SK-N-SH (cell line): ENCODE measurements around the gene CDR2. TPM values are rescaled to one million over a fixed set of nuclear protein-coding genes. Genes with fewer than 3 reads are reported as not detected.

Source experiments
- CTCF ChIA-PET: fragments of 300-600, 350-600 bp; formaldehyde crosslinking; extraction: SDS; loops from one replicate; lab custom pipeline; 2021; lab: Yijun Ruan, JAX
- POLR2A ChIA-PET: fragments of 350-600 bp; sonication (Branson Sonifier 250); formaldehyde crosslinking; extraction: SDS; loops from one replicate; lab custom pipeline; 2020; ENCODE audit warnings: antibody characterized with exemption, inconsistent platforms; lab: Yijun Ruan, JAX
- DNase-seq: peaks from one replicate; pipeline ENCODE4 v3.0.0; 2012
- H2AFZ ChIP-seq: fragments of 200-600 bp; sonication (generic); 2 replicates; pipeline ENCODE4 v1.8.1; 2016; ENCODE audit warnings: antibody characterized with exemption, mild to moderate bottlenecking, low read depth
- H3F3A ChIP-seq: fragments of 200-600 bp; sonication (generic); replicated peaks from 2 replicates; pipeline ENCODE3; 2016; ENCODE audit warnings: antibody characterized with exemption, mild to moderate bottlenecking; ENCODE audit not compliant: insufficient read depth
- H3K27ac ChIP-seq, 2 experiments: fragments of 200-500 bp in 1 of 2; fragments of 200-600 bp in 1 of 2; sonication (Bioruptor generic) in 1 of 2; sonication (generic), shearing (Covaris generic) in 1 of 2; 2 replicates each; pipeline versions ENCODE4 v1.5.1 to v1.6.1; 2014 to 2016; ENCODE audit warnings: low read depth in 2 of 2, inconsistent platforms in 1 of 2, low read length in 1 of 2, mild to moderate bottlenecking in 1 of 2, mixed read lengths in 1 of 2
- H3K27me3 ChIP-seq: fragments of 200-600 bp; sonication (generic), shearing (Covaris generic); 2 replicates; pipeline ENCODE4 v1.6.1; 2016; ENCODE audit warnings: mixed run types; ENCODE audit not compliant: insufficient read depth
- H3K36me3 ChIP-seq, 2 experiments: fragments of 200-500 bp in 1 of 2; fragments of 200-600 bp in 1 of 2; sonication (Bioruptor generic) in 1 of 2; sonication (generic) in 1 of 2; replicated peaks in 1 of 2; 2 replicates each; pipeline versions ENCODE3 to v1.5.1; 2014 to 2016; ENCODE audit warnings: low read length in 1 of 2, mild to moderate bottlenecking in 1 of 2; ENCODE audit not compliant: insufficient read depth in 2 of 2, control insufficient read depth in 1 of 2
- H3K4me1 ChIP-seq, 2 experiments: fragments of 200-500 bp in 1 of 2; fragments of 200-600 bp in 1 of 2; sonication (Bioruptor generic) in 1 of 2; sonication (generic), shearing (Covaris generic) in 1 of 2; 2 replicates each; pipeline versions ENCODE4 v1.5.1 to v1.6.1; 2014 to 2016; ENCODE audit warnings: low read depth in 1 of 2, low read length in 1 of 2, mixed run types in 1 of 2; ENCODE audit not compliant: insufficient read depth in 2 of 2, control insufficient read depth in 1 of 2
- H3K4me2 ChIP-seq: fragments of 200-600 bp; sonication (generic), shearing (Covaris generic); 2 replicates; pipeline ENCODE4 v1.6.1; 2017; ENCODE audit warnings: mixed run types
- H3K4me3 ChIP-seq, 2 experiments: fragments of 200-500 bp in 1 of 2; fragments of 200-600 bp in 1 of 2; sonication (Bioruptor generic) in 1 of 2; sonication (generic), shearing (Covaris generic) in 1 of 2; 2 replicates each; pipeline versions ENCODE4 v1.5.1 to v1.8.1; 2014 to 2016; ENCODE audit warnings: low read depth in 2 of 2, inconsistent platforms in 1 of 2, low read length in 1 of 2, mild to moderate bottlenecking in 1 of 2, mixed read lengths in 1 of 2, moderate library complexity in 1 of 2
- H3K79me2 ChIP-seq: fragments of 200-600 bp; sonication (generic); 2 replicates; pipeline ENCODE4 v1.8.1; 2017; ENCODE audit warnings: mild to moderate bottlenecking; ENCODE audit not compliant: insufficient read depth
- H3K9ac ChIP-seq: fragments of 200-600 bp; sonication (generic); 2 replicates; pipeline ENCODE4 v1.6.1; 2017; ENCODE audit warnings: mixed run types
- H3K9me2 ChIP-seq: fragments of 200-600 bp; sonication (generic); 2 replicates; pipeline ENCODE4 v1.6.1; 2017; ENCODE audit warnings: mixed run types
- H3K9me3 ChIP-seq: fragments of 200-600 bp; sonication (generic); 2 replicates; pipeline ENCODE4 v1.6.1; 2017; ENCODE audit warnings: mixed run types, mild to moderate bottlenecking, moderate library complexity
- H4K20me1 ChIP-seq: fragments of 200-600 bp; sonication (generic); 2 replicates; pipeline ENCODE4 v1.6.1; 2017; ENCODE audit warnings: mild to moderate bottlenecking, mixed run types; ENCODE audit not compliant: insufficient read depth
- EP300 ChIP-seq, 2 experiments: IDR thresholded peaks; 2 replicates each; pipeline versions ENCODE4 v1.4.0 to v1.6.1; 2012; ENCODE audit warnings: borderline replicate concordance in 1 of 2, low read depth in 1 of 2, low read length in 1 of 2
- EZH2phosphoT487 ChIP-seq: fragments of 200-600 bp; sonication (generic); IDR thresholded peaks from 2 replicates; pipeline ENCODE4 v1.6.1; 2017; ENCODE audit warnings: low read depth, mixed run types, mild to moderate bottlenecking, antibody characterized with exemption, moderate library complexity, borderline replicate concordance
- FOSL2 ChIP-seq: IDR thresholded peaks from 2 replicates; pipeline ENCODE4 v1.4.0; 2012; ENCODE audit warnings: low read depth, mild to moderate bottlenecking, moderate library complexity, borderline replicate concordance
- FOXM1 ChIP-seq: IDR thresholded peaks from 2 replicates; pipeline ENCODE4 v1.4.0; 2012; ENCODE audit warnings: low read depth, mild to moderate bottlenecking
- JUND ChIP-seq: IDR thresholded peaks from 2 replicates; pipeline ENCODE4 v1.4.0; 2012
- MEF2A ChIP-seq: IDR thresholded peaks from 2 replicates; pipeline ENCODE4 v1.4.0; 2012; ENCODE audit warnings: low read depth, borderline replicate concordance
- MXI1 ChIP-seq: IDR thresholded peaks from 2 replicates; pipeline ENCODE4 v1.6.1; 2012; ENCODE audit warnings: mild to moderate bottlenecking, low read depth, low read length, improper control_type of control experiment
- NFIC ChIP-seq: IDR thresholded peaks from 2 replicates; pipeline ENCODE4 v1.4.0; 2012; ENCODE audit warnings: borderline replicate concordance
- NRF1 ChIP-seq: IDR thresholded peaks from 2 replicates; pipeline ENCODE4 v1.6.1; 2012; ENCODE audit warnings: low read depth, mild to moderate bottlenecking, low read length
- POLR2AphosphoS5 ChIP-seq: IDR thresholded peaks from 2 replicates; pipeline ENCODE4 v1.6.1; 2012; ENCODE audit warnings: low read depth, low read length
- RAD21 ChIP-seq: IDR thresholded peaks from 2 replicates; pipeline ENCODE4 v1.6.1; 2012; ENCODE audit warnings: mild to moderate bottlenecking, low read length
- SMC3 ChIP-seq: IDR thresholded peaks from 2 replicates; pipeline ENCODE4 v1.6.1; 2012; ENCODE audit warnings: low read depth, low read length, improper control_type of control experiment
- TAF1 ChIP-seq: IDR thresholded peaks from 2 replicates; pipeline ENCODE4 v1.6.1; 2012; ENCODE audit warnings: low read depth, mild to moderate bottlenecking, low read length, moderate library complexity, borderline replicate concordance
- TCF12 ChIP-seq: IDR thresholded peaks from 2 replicates; pipeline ENCODE4 v1.4.0; 2012
- WGBS: methylation state at CpG from one replicate; pipeline ENCODE4 v1.1.6; 2017; ENCODE audit warnings: low lambda C conversion rate; 5-methylcytosine and 5-hydroxymethylcytosine counted together
- polyA plus RNA-seq, 3 experiments: library from polyadenylated mRNA; depleted of rRNA; stranded (reverse); fragments of >200 nt; gene quantifications; 2 replicates each; pipeline ENCODE4 v1.2.3, GENCODE V29; 2012
- TF ChIP-seq, protein P1 (sequence below): IDR thresholded peaks from 2 replicates; pipeline ENCODE4 v1.4.0; 2012; ENCODE audit warnings: low read depth, borderline replicate concordance
- TF ChIP-seq, protein P2 (sequence below): fragments of 200-600 bp; sonication (generic); IDR thresholded peaks from 2 replicates; pipeline ENCODE4 v1.6.1; 2017; ENCODE audit warnings: antibody characterized with exemption, mild to moderate bottlenecking, moderate library complexity
- TF ChIP-seq, protein P3 (sequence below): IDR thresholded peaks from 2 replicates; pipeline ENCODE4; 2012
- TF ChIP-seq, protein P4 (sequence below): IDR thresholded peaks from 2 replicates; pipeline ENCODE4 v1.4.0; 2012; ENCODE audit warnings: low read depth
- TF ChIP-seq, protein P5 (sequence below): fragments of 150-350 bp; IDR thresholded peaks from 2 replicates; pipeline ENCODE4 v1.6.1; 2017; ENCODE audit warnings: antibody characterized with exemption, low read length, low read depth, borderline replicate concordance
- TF ChIP-seq, protein P6 (sequence below): fragments of 150-350 bp; IDR thresholded peaks from 2 replicates; pipeline ENCODE4 v1.6.1; 2016; ENCODE audit warnings: mild to moderate bottlenecking, low read depth, low read length

Gene CDR2
- polyA plus RNA-seq, 1 of the 3 experiments (the other 2 are of a cell fraction): 30.3 TPM

DNA sequence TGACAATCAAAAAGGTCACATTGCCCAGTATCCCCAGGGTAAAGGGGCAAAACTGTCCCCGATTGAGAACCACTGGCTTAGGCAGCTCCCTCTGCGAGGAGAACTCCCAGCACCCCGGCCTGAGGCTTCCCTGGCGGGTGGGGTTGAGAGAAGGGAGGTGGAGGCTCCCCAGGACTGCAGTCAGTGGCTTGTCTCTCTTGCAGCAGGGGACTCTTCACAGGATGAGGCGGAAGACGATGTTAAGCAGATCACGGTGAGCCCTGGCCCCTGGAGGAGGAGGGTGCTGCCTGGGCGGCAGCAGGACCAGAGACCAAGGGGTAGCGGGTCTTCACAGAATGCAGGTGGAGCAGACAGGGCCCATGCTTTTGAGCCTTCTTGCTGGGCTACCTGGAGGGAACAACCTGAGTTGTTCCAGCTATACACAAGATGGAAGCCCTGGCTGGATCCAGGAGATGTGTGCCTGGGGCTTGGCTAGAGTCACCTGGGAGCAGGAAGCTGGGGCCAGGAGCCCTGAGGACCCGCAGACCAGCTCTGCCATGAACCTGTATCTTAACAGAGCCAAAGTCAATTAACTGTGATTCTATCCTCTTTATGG, 60.4 kb downstream of the CDR2 start:
- H3K4me1 ChIP-seq: no peaks in the 10 kb centered on the region
- DNase-seq: no peak
- H3K9ac ChIP-seq: no peak overlapping the region
- H3K4me2 ChIP-seq: no peak overlapping the region
- no peak overlapping the region for H3K4me3 ChIP-seq
- no peaks in the 10 kb centered on the region for H3K9me2 ChIP-seq
- no peaks in the 10 kb centered on the region for H3K27me3 ChIP-seq
- H3K36me3 ChIP-seq: peaks cover 21 to 50% of the 10 kb centered on the region in 2 experiments
- no peaks in the 10 kb centered on the region for H3F3A ChIP-seq
- no peaks in the 10 kb centered on the region for H3K9me3 ChIP-seq
- no peaks in the 10 kb centered on the region for H4K20me1 ChIP-seq
- no peaks in the 10 kb centered on the region for H3K79me2 ChIP-seq
- no peak overlapping the region for H2AFZ ChIP-seq
- H3K27ac ChIP-seq: no peak overlapping the region
- 100% methylated on average over 8 of the region's 10 CpGs for WGBS
- ChIA-PET POLR2A (no interaction called here), CTCF (interaction anchor here (1.4 kb wide), 1 partner anchor 14 kb away, joined by 5 read pairs; no protein-coding TSS in a partner anchor)
- TF ChIP-seq, protein P1, sequence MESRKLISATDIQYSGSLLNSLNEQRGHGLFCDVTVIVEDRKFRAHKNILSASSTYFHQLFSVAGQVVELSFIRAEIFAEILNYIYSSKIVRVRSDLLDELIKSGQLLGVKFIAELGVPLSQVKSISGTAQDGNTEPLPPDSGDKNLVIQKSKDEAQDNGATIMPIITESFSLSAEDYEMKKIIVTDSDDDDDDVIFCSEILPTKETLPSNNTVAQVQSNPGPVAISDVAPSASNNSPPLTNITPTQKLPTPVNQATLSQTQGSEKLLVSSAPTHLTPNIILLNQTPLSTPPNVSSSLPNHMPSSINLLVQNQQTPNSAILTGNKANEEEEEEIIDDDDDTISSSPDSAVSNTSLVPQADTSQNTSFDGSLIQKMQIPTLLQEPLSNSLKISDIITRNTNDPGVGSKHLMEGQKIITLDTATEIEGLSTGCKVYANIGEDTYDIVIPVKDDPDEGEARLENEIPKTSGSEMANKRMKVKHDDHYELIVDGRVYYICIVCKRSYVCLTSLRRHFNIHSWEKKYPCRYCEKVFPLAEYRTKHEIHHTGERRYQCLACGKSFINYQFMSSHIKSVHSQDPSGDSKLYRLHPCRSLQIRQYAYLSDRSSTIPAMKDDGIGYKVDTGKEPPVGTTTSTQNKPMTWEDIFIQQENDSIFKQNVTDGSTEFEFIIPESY: no peak
- TF ChIP-seq, protein P2, sequence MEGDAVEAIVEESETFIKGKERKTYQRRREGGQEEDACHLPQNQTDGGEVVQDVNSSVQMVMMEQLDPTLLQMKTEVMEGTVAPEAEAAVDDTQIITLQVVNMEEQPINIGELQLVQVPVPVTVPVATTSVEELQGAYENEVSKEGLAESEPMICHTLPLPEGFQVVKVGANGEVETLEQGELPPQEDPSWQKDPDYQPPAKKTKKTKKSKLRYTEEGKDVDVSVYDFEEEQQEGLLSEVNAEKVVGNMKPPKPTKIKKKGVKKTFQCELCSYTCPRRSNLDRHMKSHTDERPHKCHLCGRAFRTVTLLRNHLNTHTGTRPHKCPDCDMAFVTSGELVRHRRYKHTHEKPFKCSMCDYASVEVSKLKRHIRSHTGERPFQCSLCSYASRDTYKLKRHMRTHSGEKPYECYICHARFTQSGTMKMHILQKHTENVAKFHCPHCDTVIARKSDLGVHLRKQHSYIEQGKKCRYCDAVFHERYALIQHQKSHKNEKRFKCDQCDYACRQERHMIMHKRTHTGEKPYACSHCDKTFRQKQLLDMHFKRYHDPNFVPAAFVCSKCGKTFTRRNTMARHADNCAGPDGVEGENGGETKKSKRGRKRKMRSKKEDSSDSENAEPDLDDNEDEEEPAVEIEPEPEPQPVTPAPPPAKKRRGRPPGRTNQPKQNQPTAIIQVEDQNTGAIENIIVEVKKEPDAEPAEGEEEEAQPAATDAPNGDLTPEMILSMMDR: no peak
- TF ChIP-seq JUND (no peak), RAD21 (no peak), POLR2AphosphoS5 (no peak), MXI1 (no peak), MEF2A (no peak), FOSL2 (no peak), NFIC (no peak), SMC3 (no peak), TAF1 (no peak), NRF1 (no peak), FOXM1 (no peak), EZH2phosphoT487 (no peak), EP300 (IDR thresholded peaks at IDR 0.05; ENCODE audit: borderline replicate concordance in 1 of 2, low read depth in 1 of 2, low read length in 1 of 2) (no peak), TCF12 (no peak)
- TF ChIP-seq, protein P3, sequence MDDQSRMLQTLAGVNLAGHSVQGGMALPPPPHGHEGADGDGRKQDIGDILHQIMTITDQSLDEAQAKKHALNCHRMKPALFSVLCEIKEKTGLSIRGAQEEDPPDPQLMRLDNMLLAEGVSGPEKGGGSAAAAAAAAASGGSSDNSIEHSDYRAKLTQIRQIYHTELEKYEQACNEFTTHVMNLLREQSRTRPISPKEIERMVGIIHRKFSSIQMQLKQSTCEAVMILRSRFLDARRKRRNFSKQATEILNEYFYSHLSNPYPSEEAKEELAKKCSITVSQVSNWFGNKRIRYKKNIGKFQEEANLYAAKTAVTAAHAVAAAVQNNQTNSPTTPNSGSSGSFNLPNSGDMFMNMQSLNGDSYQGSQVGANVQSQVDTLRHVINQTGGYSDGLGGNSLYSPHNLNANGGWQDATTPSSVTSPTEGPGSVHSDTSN: no peak
- TF ChIP-seq, protein P4, sequence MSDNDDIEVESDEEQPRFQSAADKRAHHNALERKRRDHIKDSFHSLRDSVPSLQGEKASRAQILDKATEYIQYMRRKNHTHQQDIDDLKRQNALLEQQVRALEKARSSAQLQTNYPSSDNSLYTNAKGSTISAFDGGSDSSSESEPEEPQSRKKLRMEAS: no peak
- TF ChIP-seq, protein P5, sequence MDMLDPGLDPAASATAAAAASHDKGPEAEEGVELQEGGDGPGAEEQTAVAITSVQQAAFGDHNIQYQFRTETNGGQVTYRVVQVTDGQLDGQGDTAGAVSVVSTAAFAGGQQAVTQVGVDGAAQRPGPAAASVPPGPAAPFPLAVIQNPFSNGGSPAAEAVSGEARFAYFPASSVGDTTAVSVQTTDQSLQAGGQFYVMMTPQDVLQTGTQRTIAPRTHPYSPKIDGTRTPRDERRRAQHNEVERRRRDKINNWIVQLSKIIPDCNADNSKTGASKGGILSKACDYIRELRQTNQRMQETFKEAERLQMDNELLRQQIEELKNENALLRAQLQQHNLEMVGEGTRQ: no peak
- TF ChIP-seq, protein P6, sequence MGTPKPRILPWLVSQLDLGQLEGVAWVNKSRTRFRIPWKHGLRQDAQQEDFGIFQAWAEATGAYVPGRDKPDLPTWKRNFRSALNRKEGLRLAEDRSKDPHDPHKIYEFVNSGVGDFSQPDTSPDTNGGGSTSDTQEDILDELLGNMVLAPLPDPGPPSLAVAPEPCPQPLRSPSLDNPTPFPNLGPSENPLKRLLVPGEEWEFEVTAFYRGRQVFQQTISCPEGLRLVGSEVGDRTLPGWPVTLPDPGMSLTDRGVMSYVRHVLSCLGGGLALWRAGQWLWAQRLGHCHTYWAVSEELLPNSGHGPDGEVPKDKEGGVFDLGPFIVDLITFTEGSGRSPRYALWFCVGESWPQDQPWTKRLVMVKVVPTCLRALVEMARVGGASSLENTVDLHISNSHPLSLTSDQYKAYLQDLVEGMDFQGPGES: no peak
- TF ChIP-seq, all 33 proteins: peak for 0
